ENCODE measurements around the gene TSPEAR.
"Not testable (repeated sequence)": the region's sequence is repeated elsewhere in the genome, so short reads cannot be mapped to it uniquely, and the experiment has no call there.

The TSPEAR gene

DNA sequence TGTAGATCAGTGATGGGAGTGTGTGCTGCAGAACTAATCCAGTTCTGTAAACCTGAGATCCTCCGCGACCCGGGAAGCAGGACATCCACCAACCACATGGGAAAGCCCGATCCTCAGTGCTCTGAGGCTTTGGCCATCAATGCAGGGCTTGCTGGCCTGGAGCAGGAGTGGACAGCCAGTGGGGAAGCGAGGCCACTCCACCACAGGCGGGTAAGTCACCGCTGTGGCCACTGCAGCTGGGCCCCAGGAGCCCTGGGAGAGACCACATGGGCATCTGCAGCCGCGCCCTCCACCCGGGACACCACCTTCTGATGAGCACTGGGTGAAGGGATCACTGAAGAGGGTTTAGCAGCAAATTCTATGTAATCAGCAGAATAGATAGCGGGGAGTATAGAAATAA, 30.2 kb downstream of the TSPEAR start:
- H3K9me3 ChIP-seq (ENCODE audit: control insufficient read depth, low read length) = no peaks in the 10 kb centered on the region
- H3K27ac ChIP-seq (ENCODE audit: low read depth, low read length, severe bottlenecking) = no peak overlapping the region
- H3K4me1 ChIP-seq (ENCODE audit: control insufficient read depth, insufficient read depth, low read length, poor library complexity, severe bottlenecking) = no peaks in the 10 kb centered on the region
- no peak overlapping the region for H3K4me3 ChIP-seq (ENCODE audit: extremely low read depth, insufficient read depth, low read length, poor library complexity, severe bottlenecking)
- 86 to 98% methylated on average over 6 of the region's 11 CpGs for WGBS, 2 experiments (ENCODE audit: insufficient coverage in 2 of 2)
- no peaks in the 10 kb centered on the region for H3K36me3 ChIP-seq (ENCODE audit: control insufficient read depth, insufficient read depth, low read length)

DNA sequence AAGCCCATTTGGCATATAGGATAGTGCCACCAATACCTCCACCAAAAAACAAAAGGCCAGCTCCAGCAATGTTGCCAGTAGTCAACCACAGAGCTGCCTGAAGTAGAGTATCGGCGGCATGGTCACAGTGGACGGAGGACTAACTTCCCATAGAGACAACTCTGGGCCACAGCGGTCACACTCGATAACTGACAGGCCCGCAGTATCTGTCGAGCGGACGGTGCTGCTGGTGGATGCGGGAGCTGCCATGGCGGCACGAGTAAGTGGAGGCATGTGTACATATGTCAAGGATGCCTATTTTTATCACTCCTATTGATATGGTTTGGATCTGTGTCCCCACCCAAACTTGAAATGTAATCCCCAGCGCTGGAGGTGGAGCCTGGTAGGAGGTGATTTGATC, 33.5 kb downstream of the TSPEAR start:
- no peaks in the 10 kb centered on the region for H3K36me3 ChIP-seq (ENCODE audit: control insufficient read depth, insufficient read depth, low read length)
- no peaks in the 10 kb centered on the region for H3K4me1 ChIP-seq (ENCODE audit: control insufficient read depth, insufficient read depth, low read length, poor library complexity, severe bottlenecking)
- 98% methylated on average over 6 to 12 of the region's 13 CpGs for WGBS, 2 experiments (ENCODE audit: insufficient coverage in 2 of 2)
- no peaks in the 10 kb centered on the region for H3K9me3 ChIP-seq (ENCODE audit: control insufficient read depth, low read length)
- no peak overlapping the region for H3K4me3 ChIP-seq (ENCODE audit: extremely low read depth, insufficient read depth, low read length, poor library complexity, severe bottlenecking)
- H3K27ac ChIP-seq (ENCODE audit: low read depth, low read length, severe bottlenecking) = no peak overlapping the region

DNA sequence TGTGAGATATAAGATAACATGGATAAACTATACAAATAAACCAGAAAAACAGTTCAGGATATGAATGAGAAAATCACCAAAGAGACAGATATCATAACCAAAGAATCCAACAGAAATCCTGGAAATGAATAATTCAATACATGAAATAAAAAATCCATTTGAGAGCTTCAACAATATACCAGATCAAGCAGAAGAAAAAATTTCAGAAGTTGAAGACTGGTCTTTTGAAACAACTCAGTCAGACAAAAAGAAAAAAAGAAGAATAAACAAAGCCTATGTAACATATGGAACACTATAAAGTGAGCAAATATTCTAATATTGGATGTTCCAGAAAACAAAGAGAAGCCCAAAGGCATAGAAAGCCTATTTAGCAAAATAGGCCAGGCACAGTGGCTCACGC, 39.5 kb downstream of the TSPEAR start:
- no CpG with 5 or more reads among the region's 1 CpG for WGBS, 2 experiments (ENCODE audit: insufficient coverage in 2 of 2)
- Histone ChIP-seq H3K4me3 (ENCODE audit: extremely low read depth, insufficient read depth, low read length, poor library complexity, severe bottlenecking) (no peak overlapping the region), H3K27ac (ENCODE audit: low read depth, low read length, severe bottlenecking) (no peak overlapping the region), H3K4me1 (ENCODE audit: control insufficient read depth, insufficient read depth, low read length, poor library complexity, severe bottlenecking) (no peaks in the 10 kb centered on the region), H3K36me3 (ENCODE audit: control insufficient read depth, insufficient read depth, low read length) (no peaks in the 10 kb centered on the region), H3K9me3 (ENCODE audit: control insufficient read depth, low read length) (peaks cover 28% of the 10 kb centered on the region)

DNA sequence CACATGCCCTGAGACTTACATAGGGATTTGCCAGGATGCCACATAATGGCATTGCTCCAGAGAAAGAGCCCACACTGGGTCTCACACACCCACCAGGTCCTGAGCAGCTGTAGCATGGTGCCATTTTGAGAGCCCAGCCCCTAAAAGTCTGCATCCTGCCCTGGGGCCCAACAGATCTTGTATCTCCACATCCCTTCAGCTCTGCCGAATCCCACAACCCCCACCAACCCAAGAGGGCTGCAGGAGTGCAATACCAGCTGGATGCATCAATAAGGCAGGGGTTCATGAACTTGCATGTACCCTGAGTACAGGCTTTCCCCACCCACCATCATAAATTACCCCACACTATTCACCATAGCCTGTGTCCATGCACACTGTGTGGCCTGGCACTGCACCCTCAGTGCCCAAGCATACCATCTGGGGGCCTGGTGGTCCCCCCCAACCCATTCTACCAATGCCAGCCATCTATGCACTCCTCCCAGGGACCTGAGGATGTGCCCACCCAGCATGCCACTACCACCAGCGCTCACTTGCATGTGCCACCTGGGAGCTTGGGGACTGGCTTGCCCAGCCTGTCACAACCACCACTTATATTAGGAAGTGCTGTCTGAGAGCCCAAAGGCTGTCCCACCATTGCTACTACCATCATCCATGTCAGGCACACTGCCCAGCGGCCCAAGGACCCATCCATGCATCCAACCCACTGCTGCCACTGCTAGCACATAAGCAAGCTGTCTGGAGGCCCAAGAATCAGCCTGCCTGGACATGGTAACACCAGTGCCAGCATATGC, 40.5 kb downstream of the TSPEAR start:
- Histone ChIP-seq H3K9me3 (ENCODE audit: control insufficient read depth, low read length) (peaks cover 28% of the 10 kb centered on the region), H3K4me3 (ENCODE audit: extremely low read depth, insufficient read depth, low read length, poor library complexity, severe bottlenecking) (no peak overlapping the region), H3K27ac (ENCODE audit: low read depth, low read length, severe bottlenecking) (no peak overlapping the region), H3K36me3 (ENCODE audit: control insufficient read depth, insufficient read depth, low read length) (no peaks in the 10 kb centered on the region), H3K4me1 (ENCODE audit: control insufficient read depth, insufficient read depth, low read length, poor library complexity, severe bottlenecking) (no peaks in the 10 kb centered on the region)
- 84 to 87% methylated on average over 2 to 3 of the region's 3 CpGs for WGBS, 2 experiments (ENCODE audit: insufficient coverage in 2 of 2)

DNA sequence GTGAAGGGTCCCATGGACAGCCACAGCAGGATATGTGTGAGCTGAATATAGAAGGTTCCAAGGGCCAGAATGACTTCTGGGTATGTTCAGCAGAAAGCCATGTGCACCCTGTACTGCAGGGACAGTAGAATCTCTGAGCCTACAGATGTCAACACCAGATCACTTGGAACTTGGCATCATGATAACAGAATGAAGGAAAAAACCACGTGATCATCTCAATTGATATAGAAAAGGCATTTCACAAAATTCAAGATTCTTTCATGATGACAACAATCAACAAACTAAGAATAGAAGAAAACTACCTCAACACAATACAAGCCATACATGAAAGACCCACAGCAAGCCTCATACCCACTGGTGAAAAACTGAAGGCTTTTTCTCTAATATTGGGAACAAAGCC, 43.8 kb downstream of the TSPEAR start:
- Histone ChIP-seq H3K4me1 (ENCODE audit: control insufficient read depth, insufficient read depth, low read length, poor library complexity, severe bottlenecking) (no peaks in the 10 kb centered on the region), H3K9me3 (ENCODE audit: control insufficient read depth, low read length) (peaks cover 25% of the 10 kb centered on the region), H3K27ac (ENCODE audit: low read depth, low read length, severe bottlenecking) (no peak overlapping the region), H3K4me3 (ENCODE audit: extremely low read depth, insufficient read depth, low read length, poor library complexity, severe bottlenecking) (no peak overlapping the region), H3K36me3 (ENCODE audit: control insufficient read depth, insufficient read depth, low read length) (no peaks in the 10 kb centered on the region)
- WGBS, 2 experiments (ENCODE audit: insufficient coverage in 2 of 2) = 83% methylated on average over 1 of the region's 1 CpG; no CpG with 5 or more reads in 1 of the 2 experiments

DNA sequence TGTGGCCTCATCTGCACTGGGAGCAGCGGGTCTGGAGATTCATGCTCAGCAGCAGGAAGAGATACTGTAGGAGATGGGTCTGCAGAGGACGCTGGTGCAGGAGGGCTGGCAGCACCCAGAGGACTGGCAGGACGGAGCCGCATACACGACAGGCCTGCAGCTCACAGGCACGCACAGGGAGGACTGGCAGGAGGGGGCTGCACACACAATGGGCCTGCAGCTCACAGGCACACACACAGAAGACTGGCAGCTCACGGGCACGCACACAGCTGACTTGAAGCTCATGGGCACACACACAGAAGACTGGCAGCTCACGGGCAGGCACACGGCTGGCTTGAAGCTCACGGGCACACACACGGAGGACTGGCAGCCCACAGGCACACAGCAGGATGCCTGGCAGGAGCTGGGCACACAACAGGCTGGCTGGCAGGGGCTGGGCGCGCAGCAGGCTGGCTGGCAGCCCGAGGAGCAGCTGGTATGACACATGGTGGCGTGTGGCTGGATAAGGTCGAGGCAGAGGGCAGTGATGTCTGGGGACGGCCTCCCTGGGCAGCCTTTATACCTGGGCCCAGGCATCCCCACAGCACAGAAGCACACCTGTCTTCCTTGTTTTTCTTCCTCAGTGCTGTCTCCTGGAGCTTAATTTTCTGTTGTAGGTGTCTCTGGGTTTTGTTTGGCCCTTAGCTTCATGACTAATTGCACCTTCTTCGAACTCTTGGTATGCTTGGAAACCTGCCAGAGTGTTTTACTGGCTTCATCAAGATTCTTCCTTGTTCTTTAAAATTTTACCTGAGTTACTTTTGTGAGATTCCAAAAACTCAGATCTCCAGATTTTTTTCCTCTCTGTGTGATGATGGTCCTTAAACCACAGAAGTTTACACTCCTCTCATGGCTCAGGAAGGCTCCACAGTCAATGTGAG, 44.7 kb downstream of the TSPEAR start, which contains the start of gene KRTAP12-2:
Gene KRTAP12-2 (minus strand): TSS at position 527 of the 920 bp plus-strand sequence. CDS start 41 bp downstream, at position 486.
- Histone ChIP-seq H3K9me3 (ENCODE audit: control insufficient read depth, low read length) (peaks cover 23% of the 10 kb centered on the region), H3K4me3 (ENCODE audit: extremely low read depth, insufficient read depth, low read length, poor library complexity, severe bottlenecking) (no peak within 1 kb of the TSS), H3K36me3 (ENCODE audit: control insufficient read depth, insufficient read depth, low read length) (no peaks in the 10 kb centered on the region), H3K27ac (ENCODE audit: low read depth, low read length, severe bottlenecking) (no peak within 1 kb of the TSS), H3K4me1 (ENCODE audit: control insufficient read depth, insufficient read depth, low read length, poor library complexity, severe bottlenecking) (no peaks in the 10 kb centered on the region)
- 87 to 92% methylated on average over 13 to 14 of the region's 19 CpGs for WGBS, 2 experiments (ENCODE audit: insufficient coverage in 2 of 2)

DNA sequence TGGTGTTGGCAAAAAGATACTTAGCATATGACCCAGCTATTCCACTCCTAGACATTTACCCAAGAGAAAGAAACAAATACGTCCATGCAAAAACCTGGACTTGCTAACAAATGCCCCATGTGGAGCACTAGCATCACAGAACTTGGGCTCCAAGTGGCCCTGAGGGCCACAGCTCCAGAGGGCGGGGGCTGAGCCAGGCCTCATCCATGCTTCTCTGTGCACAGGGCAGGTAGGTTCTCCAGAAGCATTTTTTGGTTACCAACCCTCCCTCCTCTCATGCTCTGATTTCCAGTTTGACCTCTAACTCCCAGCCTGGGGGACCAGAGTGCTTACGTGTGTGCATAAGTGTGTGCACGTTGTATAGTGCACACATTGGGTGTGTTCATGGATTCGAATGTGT, 46.7 kb downstream of the TSPEAR start:
- no peak overlapping the region for H3K27ac ChIP-seq (ENCODE audit: low read depth, low read length, severe bottlenecking)
- 86 to 90% methylated on average over 2 to 3 of the region's 5 CpGs for WGBS, 2 experiments (ENCODE audit: insufficient coverage in 2 of 2)
- H3K4me3 ChIP-seq (ENCODE audit: extremely low read depth, insufficient read depth, low read length, poor library complexity, severe bottlenecking) = no peak overlapping the region
- peaks cover 12% of the 10 kb centered on the region for H3K9me3 ChIP-seq (ENCODE audit: control insufficient read depth, low read length)
- no peaks in the 10 kb centered on the region for H3K36me3 ChIP-seq (ENCODE audit: control insufficient read depth, insufficient read depth, low read length)
- H3K4me1 ChIP-seq (ENCODE audit: control insufficient read depth, insufficient read depth, low read length, poor library complexity, severe bottlenecking) = no peaks in the 10 kb centered on the region

DNA sequence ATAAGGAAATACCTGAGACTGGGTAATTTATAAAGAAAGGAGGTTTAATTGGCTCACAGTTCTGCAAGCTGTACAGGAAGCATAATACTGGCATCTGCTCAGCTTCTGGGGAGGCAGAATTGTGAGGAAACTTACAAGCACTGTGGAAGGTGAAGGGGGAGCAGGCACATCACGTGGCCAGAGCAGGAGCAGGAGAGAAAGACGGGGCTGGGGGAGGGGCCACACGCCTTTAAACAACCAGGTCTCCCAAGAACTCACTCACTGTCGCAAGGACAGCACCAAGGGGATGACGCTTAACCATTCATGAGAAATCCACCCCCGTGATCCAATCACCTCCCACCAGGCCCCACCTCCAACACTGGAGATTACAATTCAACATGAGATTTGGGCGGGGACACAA, 49.8 kb downstream of the TSPEAR start:
- WGBS, 2 experiments (ENCODE audit: insufficient coverage in 2 of 2) = 25 to 60% methylated on average over 2 to 3 of the region's 7 CpGs
- H3K36me3 ChIP-seq (ENCODE audit: control insufficient read depth, insufficient read depth, low read length); H3K4me1 ChIP-seq (ENCODE audit: control insufficient read depth, insufficient read depth, low read length, poor library complexity, severe bottlenecking): not testable (repeated sequence)

DNA sequence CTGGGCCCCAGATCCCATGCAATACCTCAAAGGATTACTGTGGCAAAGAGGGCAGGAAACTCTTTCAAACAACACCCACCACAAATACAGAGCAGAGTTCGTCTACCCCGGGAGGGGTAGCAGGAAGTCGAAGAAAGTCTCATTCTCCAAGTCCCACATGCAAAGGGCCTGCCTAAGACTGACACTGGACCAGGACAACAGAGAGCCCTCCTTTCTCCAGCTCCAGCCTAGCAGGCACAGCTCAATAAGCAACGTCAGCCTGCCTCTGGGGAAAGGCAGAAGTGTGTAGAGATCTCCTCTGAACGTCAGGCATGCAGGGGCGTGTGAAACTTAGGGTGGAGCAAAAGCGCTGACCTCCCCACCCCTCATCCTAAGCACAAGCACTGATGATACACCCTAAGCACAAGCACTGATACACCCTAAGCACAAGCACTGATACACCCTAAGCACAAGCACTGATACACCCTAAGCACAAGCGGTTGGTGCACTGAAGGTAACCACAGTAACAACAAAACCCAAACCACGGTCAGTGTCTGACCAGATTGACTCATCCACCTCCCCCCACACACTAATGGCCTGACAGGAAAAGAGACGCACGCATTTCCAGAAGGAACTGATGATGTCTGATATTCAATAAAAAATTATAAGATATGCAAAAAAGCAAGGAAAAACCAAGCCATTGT, 52.3 kb downstream of the TSPEAR start:
- Histone ChIP-seq H3K27ac (ENCODE audit: low read depth, low read length, severe bottlenecking) (no peak overlapping the region), H3K9me3 (ENCODE audit: control insufficient read depth, low read length) (peaks cover 10% of the 10 kb centered on the region), H3K36me3 (ENCODE audit: control insufficient read depth, insufficient read depth, low read length) (no peaks in the 10 kb centered on the region), H3K4me3 (ENCODE audit: extremely low read depth, insufficient read depth, low read length, poor library complexity, severe bottlenecking) (no peak overlapping the region), H3K4me1 (ENCODE audit: control insufficient read depth, insufficient read depth, low read length, poor library complexity, severe bottlenecking) (peaks cover 7% of the 10 kb centered on the region)
- WGBS, 2 experiments (ENCODE audit: insufficient coverage in 2 of 2) = 77 to 80% methylated on average over 4 to 6 of the region's 11 CpGs

More for the DNA sequence above, 49.8 kb downstream of the TSPEAR start:
- not testable (repeated sequence) for H3K27ac ChIP-seq (ENCODE audit: low read depth, low read length, severe bottlenecking); H3K4me3 ChIP-seq (ENCODE audit: extremely low read depth, insufficient read depth, low read length, poor library complexity, severe bottlenecking)
- peaks cover 10% of the 10 kb centered on the region for H3K9me3 ChIP-seq (ENCODE audit: control insufficient read depth, low read length)

DNA sequence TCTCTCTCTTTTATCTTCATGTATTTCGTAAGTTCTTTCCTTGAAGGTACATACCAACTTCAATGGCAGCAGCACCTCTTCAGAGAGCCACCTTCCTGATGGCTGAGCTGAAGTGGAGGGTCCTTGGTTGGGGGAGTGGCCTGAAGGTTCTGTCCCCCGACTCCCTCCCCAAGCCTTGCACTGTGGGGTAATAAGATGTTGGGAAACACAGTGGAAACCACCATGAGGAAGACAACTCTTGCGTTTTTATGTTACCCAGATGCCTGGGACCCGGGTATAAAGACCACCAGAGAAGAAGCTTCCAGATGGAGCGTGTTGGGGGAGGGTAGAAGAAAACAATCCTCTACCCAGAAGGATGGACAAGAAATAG, 52.8 kb downstream of the TSPEAR start:
- H3K9me3 ChIP-seq (ENCODE audit: control insufficient read depth, low read length) = peaks cover 10% of the 10 kb centered on the region
- H3K4me1 ChIP-seq (ENCODE audit: control insufficient read depth, insufficient read depth, low read length, poor library complexity, severe bottlenecking) = peaks cover 7% of the 10 kb centered on the region
- H3K4me3 ChIP-seq (ENCODE audit: extremely low read depth, insufficient read depth, low read length, poor library complexity, severe bottlenecking) = no peak overlapping the region
- WGBS, 2 experiments (ENCODE audit: insufficient coverage in 2 of 2) = 97 to 100% methylated on average over 3 of the region's 5 CpGs
- no peaks in the 10 kb centered on the region for H3K36me3 ChIP-seq (ENCODE audit: control insufficient read depth, insufficient read depth, low read length)
- H3K27ac ChIP-seq (ENCODE audit: low read depth, low read length, severe bottlenecking) = no peak overlapping the region

Measured in mesodermal cell (in vitro differentiated cells).